ENCODE results near the gene TMEM266.

- TF ChIP-seq CTCF (IDR thresholded peaks at IDR 0.05), result no peak
- no peak for TF ChIP-seq POLR2A (IDR thresholded peaks at IDR 0.05)
- no peak for TF ChIP-seq POLR2AphosphoS5 (IDR thresholded peaks at IDR 0.05)
Measured at GRCh38 chr15:76222159-76222558, 162.4 kb downstream of the TMEM266 start.

Measured in stomach (tissue), 4 donors.